ENCODE data around the gene MYL5.
"Not testable (repeated sequence)": the region's sequence is repeated elsewhere in the genome, so short reads cannot be mapped to it uniquely, and the experiment has no call there.

MYL5 gene

GRCh38 chr4:730511-730910 is 56.2 kb downstream of the MYL5 start:
- no peak for DNase-seq

GRCh38 chr4:730946-731904 is 56.9 kb downstream of the MYL5 start:
- DNase-seq: not testable (repeated sequence)

All from CD4-positive, alpha-beta T cell treated with Interferon gamma for 1 hour (primary cell).